ENCODE results near the gene PNRC2. TPM values are rescaled to one million over a fixed set of nuclear protein-coding genes. Genes with fewer than 3 reads are reported as not detected.

Gene PNRC2
- 10 to 100 TPM; 24.3 to 41.2 (median 33.4) TPM for total RNA-seq
- long read RNA-seq, transcript PNRC2-201 (3 exons, 2,416 nt), result major isoform, 10 of 10 reads
- long read RNA-seq, partial matches to known transcripts, result 0 of 10 reads
- long read RNA-seq, other reads (novel, unspliced or antisense), result 0 of 10 reads

GRCh38 chr1:23959461-23960290 lies at the start of gene PNRC2:
PNRC2 (plus strand) TSS chr1:23959828; CDS start chr1:23961458, 1,630 bp downstream.
- peak; percentile 98 for DNase-seq
- WGBS (ENCODE audit: insufficient coverage, low coverage, low lambda C conversion rate, missing lambda C conversion rate), result under 1% methylated on average over 27 of the region's 84 CpGs
- no peaks in the 10 kb centered on the region for H3K9me3 ChIP-seq
- no peaks in the 10 kb centered on the region for H3K27me3 ChIP-seq
- H3K36me3 ChIP-seq, result peaks cover 0 to 12% (median under 1%) of the 10 kb centered on the region in 4 donors
- peak within 1 kb of the TSS; percentile 97 to 100 (median 97) for H3K27ac ChIP-seq
- peaks cover 0 to 25% (median 4%) of the 10 kb centered on the region in 4 donors for H3K4me1 ChIP-seq
- TF ChIP-seq CTCF (IDR thresholded peaks at IDR 0.05) (no peak), POLR2A (IDR thresholded peaks at IDR 0.05) (peak; percentile 94)
- peak within 1 kb of the TSS; percentile 61 to 81 (median 76) for H3K4me3 ChIP-seq
- intact Hi-C loops (cut with DNase I), result no loop called here
- ATAC-seq, result peak; percentile 93 to 98 (median 96)

GRCh38 chr1:23910144-23910543 lies 49.5 kb upstream of the PNRC2 start:
- no peaks in the 10 kb centered on the region for H3K9me3 ChIP-seq
- TF ChIP-seq POLR2A (IDR thresholded peaks at IDR 0.05), result no peak
- TF ChIP-seq CTCF (IDR thresholded peaks at IDR 0.05), result no peak
- 78% methylated on average over 6 of the region's 8 CpGs for WGBS (ENCODE audit: insufficient coverage, low coverage, low lambda C conversion rate, missing lambda C conversion rate)
- H3K27me3 ChIP-seq, result no peaks in the 10 kb centered on the region
- H3K36me3 ChIP-seq, result no peaks in the 10 kb centered on the region
- ATAC-seq, result no peak
- intact Hi-C loops (cut with DNase I), result no loop called here
- no peak overlapping the region for H3K27ac ChIP-seq
- H3K4me3 ChIP-seq, result no peak overlapping the region
- H3K4me1 ChIP-seq, result no peaks in the 10 kb centered on the region
- DNase-seq, result no peak

- Histone ChIP-seq H3K4me1 (no peaks in the 10 kb centered on the region), H3K9me3 (no peaks in the 10 kb centered on the region), H3K36me3 (no peaks in the 10 kb centered on the region), H3K27me3 (no peaks in the 10 kb centered on the region), H3K27ac (no peak overlapping the region), H3K4me3 (no peak overlapping the region)
- DNase-seq (no peak), ATAC-seq (no peak)
- intact Hi-C loops (cut with DNase I), result no loop called here
- WGBS (ENCODE audit: insufficient coverage, low coverage, low lambda C conversion rate, missing lambda C conversion rate), result 48% methylated on average over 3 of the region's 11 CpGs
- no peak for TF ChIP-seq POLR2A (IDR thresholded peaks at IDR 0.05)
- no peak for TF ChIP-seq CTCF (IDR thresholded peaks at IDR 0.05)
These were observed 48.9 kb upstream of the PNRC2 start for GRCh38 chr1:23910553-23911246.

- Histone ChIP-seq H3K36me3 (no peaks in the 10 kb centered on the region), H3K27ac (no peak overlapping the region), H3K27me3 (no peaks in the 10 kb centered on the region), H3K9me3 (no peaks in the 10 kb centered on the region), H3K4me3 (no peak overlapping the region), H3K4me1 (no peaks in the 10 kb centered on the region)
- ATAC-seq, result no peak
- TF ChIP-seq CTCF (IDR thresholded peaks at IDR 0.05), result no peak
- no peak for TF ChIP-seq POLR2A (IDR thresholded peaks at IDR 0.05)
- 67% methylated on average over 3 of the region's 8 CpGs for WGBS (ENCODE audit: insufficient coverage, low coverage, low lambda C conversion rate, missing lambda C conversion rate)
- intact Hi-C loops (cut with DNase I), result no loop called here
- DNase-seq, result no peak
These were observed 47.7 kb upstream of the PNRC2 start for GRCh38 chr1:23911921-23912320.

Data from right lobe of liver (tissue), 6 donors.